ENCODE results near the gene GPR108. TPM values are rescaled to one million over a fixed set of nuclear protein-coding genes. Genes with fewer than 3 reads are reported as not detected.

Gene GPR108
- total and polyA plus RNA-seq, 2 of the 8 experiments (the other 6 are each of a cell fraction or from before 2014, with no cell fraction given): 34.9 to 46.0 TPM

DNA sequence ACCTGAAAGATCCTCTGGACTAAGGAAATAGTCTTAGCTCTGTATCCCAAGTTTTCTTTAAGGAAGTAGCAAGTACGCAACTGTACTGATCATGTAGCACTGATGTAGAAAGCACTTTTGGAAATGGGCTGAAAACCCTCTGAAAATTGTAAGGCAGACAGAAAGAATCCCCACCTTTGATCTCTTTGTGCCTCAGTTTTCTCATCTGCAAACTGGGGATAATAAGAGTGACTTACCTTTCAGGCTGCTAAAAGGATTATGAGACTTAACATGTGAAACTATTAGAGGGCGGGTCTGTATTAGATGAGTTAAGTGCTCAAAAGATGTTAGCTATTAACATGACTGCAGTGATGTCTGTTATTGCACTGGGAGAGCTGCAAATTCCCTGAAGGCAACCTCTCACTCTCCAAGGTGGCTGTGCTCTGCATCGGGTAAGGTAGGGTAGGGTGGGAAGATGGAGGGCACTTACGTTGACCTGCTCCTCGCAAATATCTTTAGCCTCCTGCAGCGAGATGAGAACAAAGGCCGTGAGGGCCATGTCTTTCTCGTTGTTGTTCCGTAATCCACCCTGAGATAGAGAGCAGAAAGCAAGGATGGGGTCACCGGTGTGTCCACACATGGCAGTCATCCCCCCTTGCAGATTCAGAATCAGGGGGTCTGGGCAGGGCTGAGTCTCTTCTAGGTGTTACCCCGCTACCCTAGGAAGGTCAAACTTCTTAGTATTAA is 47.1 kb downstream of the GPR108 start:
- H2AFZ ChIP-seq (ENCODE audit: low read length): no peak overlapping the region
- no peak overlapping the region for H3K27ac ChIP-seq (ENCODE audit: low read depth, low read length)
- no peaks in the 10 kb centered on the region for H3K79me1 ChIP-seq (ENCODE audit: low read depth, low read length)
- TF ChIP-seq BACH1 (IDR thresholded peaks at IDR 0.05; ENCODE audit: low read length) (no peak), SUZ12 (IDR thresholded peaks at IDR 0.05; ENCODE audit: low read length) (no peak), CREB1 (IDR thresholded peaks at IDR 0.05) (no peak)
- H2BK5ac ChIP-seq (ENCODE audit: low read depth, low read length): no peak overlapping the region
- H2BK120ac ChIP-seq (replicated peaks; ENCODE audit: low read depth, low read length): no peak overlapping the region
- no peaks in the 10 kb centered on the region for H3K4me1 ChIP-seq (replicated peaks in 1 of 4; ENCODE audit: control insufficient read depth in 3 of 4, insufficient read depth in 4 of 4, low read length in 3 of 4)
- CTCF ChIA-PET (ENCODE audit: partially characterized antibody): no interaction called here
- no peak overlapping the region for H3K9ac ChIP-seq (replicated peaks in 1 of 4; ENCODE audit: extremely low read depth in 1 of 4, low read depth in 3 of 4, low read length in 3 of 4)
- no peak overlapping the region for H3K18ac ChIP-seq (ENCODE audit: extremely low read depth, low read length)
- no peak overlapping the region for H3K14ac ChIP-seq (ENCODE audit: insufficient read length)
- no peaks in the 10 kb centered on the region for H3K36me3 ChIP-seq (ENCODE audit: control insufficient read depth in 2 of 4, insufficient read depth in 4 of 4, low read length in 3 of 4)
- no peak overlapping the region for H4K8ac ChIP-seq (ENCODE audit: extremely low read depth, insufficient read depth, low read length)
- H3K23ac ChIP-seq (ENCODE audit: insufficient read length): no peak overlapping the region
- no peaks in the 10 kb centered on the region for H3K23me2 ChIP-seq (ENCODE audit: low read depth, low read length)
- H3K9me3 ChIP-seq (ENCODE audit: insufficient read depth in 2 of 2, low read depth in 1 of 2, low read length in 1 of 2): no peaks in the 10 kb centered on the region; a peak in 1 of 4 replicates
- DNase-seq (ENCODE audit: low read depth in 1 of 2, low spot score in 2 of 2) (no peak), FAIRE-seq (no peak)
- H3K4me3 ChIP-seq (ENCODE audit: extremely low read depth in 1 of 4, insufficient read depth in 2 of 4, low read depth in 3 of 4, low read length in 4 of 4): no peak overlapping the region
- H4K5ac ChIP-seq (ENCODE audit: insufficient read length, low read depth, low read length): no peak overlapping the region
- H2BK12ac ChIP-seq (ENCODE audit: low read depth, low read length): no peak overlapping the region
- no peak overlapping the region for H4K91ac ChIP-seq (replicated peaks; ENCODE audit: insufficient read length, low read length)
- H3K56ac ChIP-seq (replicated peaks; ENCODE audit: insufficient read length, low read depth, low read length): no peak overlapping the region
- no peak overlapping the region for H2BK15ac ChIP-seq (ENCODE audit: low read length)
- no peak overlapping the region for H3K4ac ChIP-seq (replicated peaks; ENCODE audit: insufficient read length, low read depth, low read length)
- H2AK5ac ChIP-seq (ENCODE audit: low read depth, low read length): no peak overlapping the region
- POLR2A ChIA-PET (ENCODE audit: partially characterized antibody): no interaction called here
- no peaks in the 10 kb centered on the region for H3K27me3 ChIP-seq (replicated peaks in 1 of 4; ENCODE audit: control insufficient read depth in 3 of 4, extremely low read depth in 1 of 4, insufficient read depth in 3 of 4, low read length in 3 of 4)
- H2BK20ac ChIP-seq (ENCODE audit: low read length): no peak overlapping the region
- H3K4me2 ChIP-seq (ENCODE audit: insufficient read depth in 1 of 2, low read depth in 2 of 2, low read length in 2 of 2): no peak overlapping the region
- 84% methylated on average over 11 of the region's 11 CpGs; no CpG with 5 or more reads in 1 of the 2 experiments for WGBS, 2 experiments (ENCODE audit: extremely low coverage in 1 of 2, insufficient coverage in 1 of 2, insufficient read length in 1 of 2, insufficient replicate concordance in 2 of 2, low coverage in 1 of 2, low lambda C conversion rate in 2 of 2, missing lambda C conversion rate in 1 of 2)
- H3K79me2 ChIP-seq (ENCODE audit: control insufficient read depth in 1 of 2, insufficient read depth in 2 of 2, low read length in 2 of 2): no peaks in the 10 kb centered on the region
- no peaks in the 10 kb centered on the region for H4K20me1 ChIP-seq (replicated peaks in 1 of 2; ENCODE audit: control insufficient read depth in 1 of 2, insufficient read depth in 2 of 2, low read length in 2 of 2)
